Globus pallidus (tissue), 1 donor: Measurements from ENCODE around the gene BCL2L13.
A peak's percentile ranks its signal among the peaks of the same experiment; 100 is the strongest.

Experiments used
- DNase-seq: peaks from one replicate; pipeline ENCODE4 v3.0.0-alpha.2; 2015; ENCODE audit warnings: low spot score

The BCL2L13 gene, protein sequence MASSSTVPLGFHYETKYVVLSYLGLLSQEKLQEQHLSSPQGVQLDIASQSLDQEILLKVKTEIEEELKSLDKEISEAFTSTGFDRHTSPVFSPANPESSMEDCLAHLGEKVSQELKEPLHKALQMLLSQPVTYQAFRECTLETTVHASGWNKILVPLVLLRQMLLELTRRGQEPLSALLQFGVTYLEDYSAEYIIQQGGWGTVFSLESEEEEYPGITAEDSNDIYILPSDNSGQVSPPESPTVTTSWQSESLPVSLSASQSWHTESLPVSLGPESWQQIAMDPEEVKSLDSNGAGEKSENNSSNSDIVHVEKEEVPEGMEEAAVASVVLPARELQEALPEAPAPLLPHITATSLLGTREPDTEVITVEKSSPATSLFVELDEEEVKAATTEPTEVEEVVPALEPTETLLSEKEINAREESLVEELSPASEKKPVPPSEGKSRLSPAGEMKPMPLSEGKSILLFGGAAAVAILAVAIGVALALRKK

DNA sequence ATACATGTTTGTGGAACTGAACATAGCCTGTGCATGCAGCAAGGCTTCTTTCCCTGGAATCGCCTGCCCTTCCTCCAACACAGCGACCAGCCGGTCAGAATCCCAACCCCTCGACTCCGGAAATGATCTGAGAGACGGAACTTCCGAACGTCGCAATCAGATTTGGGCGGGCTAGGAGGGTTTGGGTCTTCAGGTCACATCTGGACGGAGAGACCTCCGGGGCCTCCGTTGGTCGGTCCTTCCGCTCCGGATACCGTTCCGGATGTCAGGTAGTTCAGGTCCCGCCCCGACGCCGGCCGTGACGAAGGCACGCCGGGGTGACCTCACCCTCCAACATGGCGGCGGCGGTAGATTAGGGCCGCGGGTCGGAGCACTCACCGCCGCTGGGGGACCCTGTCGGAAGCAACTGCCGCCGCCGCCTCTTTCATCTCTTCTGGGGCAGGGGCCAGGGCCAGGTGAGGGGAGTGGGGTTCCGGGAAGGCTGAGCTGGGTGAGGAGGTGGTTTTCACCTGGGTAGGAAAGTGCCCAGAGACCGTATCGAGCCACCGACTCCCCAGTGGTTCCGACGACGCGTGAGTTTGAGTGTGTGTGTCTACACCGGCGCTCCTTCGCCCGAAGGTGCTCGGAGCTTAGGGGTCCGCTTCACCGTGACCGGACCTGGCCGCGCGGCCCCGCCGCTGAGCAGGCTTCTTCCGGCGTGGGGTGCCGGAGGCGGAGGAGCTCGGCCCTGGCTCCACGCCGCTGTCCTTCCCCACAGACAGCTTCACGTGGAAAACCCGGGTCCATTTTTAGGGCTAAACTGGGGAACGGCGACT is at the start of gene BCL2L13:
BCL2L13 (plus strand) TSS at position 326 of the 815 bp plus-strand sequence. CDS start 16,955 bp downstream, outside the sequence.
- peak; percentile 86 for DNase-seq

DNA sequence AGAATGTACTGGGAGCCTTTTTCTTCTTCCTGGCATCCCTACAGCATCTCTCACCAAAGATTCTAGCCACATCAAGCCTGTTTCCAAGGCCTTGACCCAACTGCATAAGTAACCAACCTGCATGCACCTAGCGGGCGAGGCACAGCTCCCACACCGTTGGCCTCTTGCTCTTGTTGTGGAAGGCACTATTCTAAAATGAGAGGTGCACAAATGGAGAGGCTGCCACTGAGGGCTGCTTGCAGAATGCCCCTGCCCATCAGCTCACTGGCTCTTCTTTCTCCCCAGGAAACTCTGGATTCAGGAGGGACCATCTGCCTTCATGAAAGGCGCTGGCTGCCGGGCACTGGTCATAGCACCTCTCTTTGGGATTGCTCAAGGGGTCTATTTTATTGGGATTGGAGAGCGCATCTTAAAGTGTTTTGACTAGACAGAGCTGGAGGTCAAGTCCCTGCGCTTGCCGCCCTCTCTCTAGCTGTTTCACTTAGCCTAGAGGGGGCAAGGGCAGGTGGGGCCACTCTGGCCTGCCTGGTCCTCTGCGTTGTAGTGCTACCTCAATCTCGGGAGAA is 48.7 kb upstream of the BCL2L13 start:
- no peak for DNase-seq

DNA sequence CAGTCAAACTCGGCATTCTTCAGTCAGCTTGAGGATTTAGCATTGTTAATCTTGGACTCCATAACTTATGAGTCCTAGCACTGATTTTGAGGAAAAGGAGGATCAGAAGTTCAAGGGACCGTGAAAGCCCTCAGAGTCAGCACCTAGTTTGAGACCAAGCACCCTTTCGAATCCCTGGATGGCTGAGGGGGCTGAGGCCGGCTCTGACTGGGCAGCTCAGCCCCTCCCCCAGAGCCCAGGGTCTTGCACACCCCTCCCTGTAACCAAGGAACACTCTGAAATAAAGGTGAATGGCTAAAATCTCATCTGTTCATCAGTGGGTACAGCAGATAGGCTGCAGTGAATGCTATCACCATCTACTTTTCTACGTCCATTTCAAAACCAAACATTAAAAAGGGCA is 48.0 kb upstream of the BCL2L13 start:
- DNase-seq = no peak

DNA sequence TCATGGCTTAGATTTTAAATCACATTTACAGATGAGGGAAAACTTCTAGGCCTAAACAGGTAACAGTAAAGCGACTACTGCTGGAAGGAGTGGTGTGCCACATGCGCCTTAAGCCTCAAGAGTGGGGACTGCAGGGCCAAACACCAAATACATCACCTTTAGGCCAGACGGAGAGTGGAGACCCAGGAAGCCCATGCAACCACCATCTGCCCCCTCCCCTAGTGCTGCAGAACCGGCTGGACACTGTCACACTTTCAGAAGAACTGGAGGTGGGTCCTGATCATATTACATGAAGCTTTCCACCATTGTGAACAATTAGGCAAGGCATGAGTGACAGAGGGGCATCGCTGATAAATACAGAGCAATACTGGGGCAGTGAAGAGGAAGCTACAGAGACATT is 46.4 kb upstream of the BCL2L13 start:
- DNase-seq = no peak

DNA sequence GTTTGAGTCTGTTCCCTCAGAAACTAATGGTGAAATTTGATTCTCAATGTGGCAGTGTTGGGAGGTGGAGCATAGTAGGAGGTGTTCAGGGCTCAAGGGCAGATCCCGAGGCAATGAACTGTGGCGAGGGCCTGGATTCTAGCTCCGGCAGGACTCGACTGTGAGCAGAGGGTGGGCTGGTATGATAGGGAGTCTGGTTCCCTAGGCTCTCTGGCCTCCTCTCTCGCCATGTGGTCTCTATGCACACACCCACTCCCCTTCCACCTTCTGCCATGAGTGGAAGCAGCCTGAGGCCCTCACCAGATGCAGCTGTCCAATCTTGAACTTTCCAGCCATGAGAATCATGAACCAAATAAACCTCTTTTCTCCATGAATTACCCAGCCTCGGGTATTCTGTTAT is 42.3 kb upstream of the BCL2L13 start:
- DNase-seq = no peak

DNA sequence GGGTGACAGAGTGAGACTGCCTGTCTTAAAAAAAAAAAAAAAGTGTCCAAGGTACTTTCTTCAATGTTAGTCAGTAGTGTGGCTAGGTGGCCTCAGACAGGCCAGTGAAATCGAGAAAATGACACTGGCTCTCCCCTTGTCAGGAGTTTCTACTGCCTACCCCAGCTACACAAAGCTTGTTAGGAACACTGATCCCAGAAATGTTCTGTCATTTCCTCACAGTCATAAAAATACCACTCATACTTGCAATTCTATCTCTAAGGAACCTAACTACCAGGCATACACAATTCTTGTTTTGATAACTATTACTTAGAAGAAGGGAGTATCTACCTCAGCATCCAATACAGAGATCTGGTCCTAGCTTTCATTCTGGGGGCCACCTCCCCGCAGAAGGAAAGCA is 41.3 kb upstream of the BCL2L13 start:
- DNase-seq = no peak

DNA sequence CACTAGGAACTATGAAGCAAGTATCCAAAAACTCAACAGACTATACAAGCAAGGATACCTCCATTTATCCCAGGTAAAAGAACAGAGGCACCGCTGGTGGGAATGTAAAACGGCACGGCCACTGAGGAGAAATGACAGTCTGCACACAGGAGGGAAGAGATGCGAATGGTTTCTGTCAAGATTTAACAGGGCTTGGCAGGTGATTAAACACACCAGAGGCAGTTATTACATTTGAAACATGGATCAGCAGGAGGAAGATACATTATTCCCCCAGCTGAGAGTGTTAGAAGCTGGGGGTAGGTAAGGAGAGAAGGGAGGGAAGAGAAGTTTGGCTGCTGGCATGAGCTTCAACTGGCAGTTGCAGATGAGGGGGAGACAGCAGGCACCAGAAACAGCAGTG is 40.2 kb upstream of the BCL2L13 start:
- no peak for DNase-seq

DNA sequence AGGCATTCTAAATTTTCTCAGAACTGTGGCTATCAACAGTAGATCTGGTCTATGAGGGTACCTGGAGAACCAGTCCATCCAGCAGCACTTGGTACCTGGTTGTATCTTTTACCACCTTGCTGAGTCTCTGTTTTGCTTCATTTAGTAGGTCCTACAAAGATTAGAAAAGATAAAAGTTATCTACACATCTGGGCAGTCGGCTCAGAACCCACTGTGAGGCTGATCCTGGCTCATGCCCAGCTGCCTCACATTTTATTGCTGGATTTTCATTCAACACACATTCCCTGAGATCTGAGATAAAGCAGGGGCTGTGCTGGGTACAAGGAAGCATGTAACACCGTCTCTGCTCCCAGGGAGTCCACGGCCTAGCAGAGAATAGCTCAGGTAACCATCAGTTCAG is 37.5 kb upstream of the BCL2L13 start:
- no peak for DNase-seq

DNA sequence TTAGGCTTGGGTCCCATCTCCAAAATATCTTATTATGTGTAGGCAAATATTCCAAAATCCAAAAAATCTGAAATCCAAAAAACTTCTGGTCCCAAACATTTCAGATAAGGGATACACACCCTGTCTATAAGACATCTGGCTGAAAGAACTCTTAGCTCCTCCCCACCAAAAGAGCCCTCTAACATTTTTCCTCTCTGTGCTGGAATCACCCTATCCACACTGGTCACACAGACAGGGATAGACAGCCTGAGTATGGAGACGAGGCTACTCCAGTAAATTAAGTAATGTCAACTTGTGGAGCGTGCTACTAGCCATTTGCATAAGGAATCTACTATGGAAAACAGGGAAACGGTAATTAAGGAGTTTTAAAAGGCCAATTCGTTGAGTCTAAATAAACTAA is 34.9 kb upstream of the BCL2L13 start:
- DNase-seq = no peak

DNA sequence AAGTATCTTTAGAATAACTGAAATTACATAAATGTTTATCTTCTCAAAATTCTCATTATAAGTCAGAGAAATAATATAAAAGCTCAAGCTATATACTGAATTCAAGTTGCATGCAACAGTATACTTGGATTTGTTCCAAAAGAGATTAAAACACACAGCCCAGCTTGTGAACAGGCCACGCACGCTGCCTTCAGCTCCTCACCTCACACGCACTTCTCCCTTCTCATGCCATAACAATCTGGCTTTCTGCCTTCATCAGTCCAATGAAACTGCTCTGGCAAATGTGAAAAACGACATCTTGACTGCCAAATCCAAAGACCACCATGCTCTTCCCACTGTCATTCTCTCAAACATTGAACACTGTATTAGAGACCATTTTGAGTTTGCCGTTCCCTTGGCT is 32.1 kb upstream of the BCL2L13 start:
- no peak for DNase-seq

DNA sequence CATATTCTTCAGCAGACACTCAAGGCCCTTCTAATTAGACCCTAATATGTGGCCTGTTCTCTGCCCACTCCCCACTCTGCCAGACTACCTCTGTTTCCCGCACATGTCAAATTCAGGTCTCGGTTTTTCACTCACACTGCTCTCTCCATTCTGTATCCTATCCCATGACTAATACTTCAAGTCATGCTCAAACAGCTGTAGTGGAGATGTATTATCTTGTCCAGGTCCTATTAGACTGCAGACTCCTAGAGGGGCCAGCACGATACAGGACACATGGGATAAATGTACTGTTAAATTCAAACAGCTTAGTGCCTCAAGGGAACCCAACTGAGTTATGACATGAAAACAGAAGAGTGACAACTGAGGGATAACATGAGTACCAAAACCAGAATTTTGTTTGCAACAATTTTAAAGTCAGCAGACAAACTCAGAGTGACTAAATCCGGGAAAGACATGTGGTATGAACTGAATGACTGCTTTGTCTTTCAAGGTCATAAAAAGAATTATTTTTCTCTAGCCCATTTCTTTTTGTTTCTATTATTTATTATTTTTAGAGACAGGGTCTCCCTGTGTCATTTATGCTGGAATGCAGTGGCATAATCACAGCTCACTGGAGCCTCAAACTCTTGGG is 30.6 kb upstream of the BCL2L13 start:
- no peak for DNase-seq

DNA sequence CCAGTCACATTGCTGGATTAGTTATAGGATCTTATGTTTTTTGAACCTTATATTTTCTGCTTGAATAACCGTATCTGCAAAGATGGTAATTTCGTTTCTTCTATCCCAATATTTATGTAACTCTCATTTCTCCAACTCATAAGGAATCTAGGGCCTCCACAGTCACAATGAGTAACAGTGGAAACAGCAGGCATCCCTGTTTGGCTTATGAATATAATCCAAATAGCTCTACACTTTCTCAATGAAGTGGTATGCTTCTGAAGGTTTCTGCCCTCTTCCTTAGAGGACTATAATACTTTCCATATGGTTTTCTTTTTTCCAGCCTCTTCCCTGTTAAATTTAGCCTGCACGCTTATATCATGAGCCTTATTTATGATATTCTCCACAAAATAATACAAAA is 26.5 kb upstream of the BCL2L13 start:
- no peak for DNase-seq

DNA sequence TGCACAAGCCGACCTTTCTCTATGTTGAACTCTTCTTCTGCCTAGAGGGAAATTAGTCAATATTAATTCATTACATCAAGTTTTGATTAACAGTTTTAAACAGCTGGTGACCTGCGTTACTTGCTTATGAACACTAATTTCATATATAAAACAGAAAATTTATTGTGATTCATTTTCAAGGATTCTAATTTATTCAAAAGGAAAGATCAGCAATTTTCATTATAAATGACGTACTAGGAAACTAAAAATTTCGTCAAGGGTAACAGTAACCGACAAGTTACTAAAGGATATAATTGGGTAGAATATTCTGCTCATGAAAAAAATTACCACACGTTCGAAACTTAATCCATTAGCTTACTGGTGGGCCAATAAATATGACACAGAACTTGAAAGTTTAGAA is 25.3 kb upstream of the BCL2L13 start:
- DNase-seq = no peak

DNA sequence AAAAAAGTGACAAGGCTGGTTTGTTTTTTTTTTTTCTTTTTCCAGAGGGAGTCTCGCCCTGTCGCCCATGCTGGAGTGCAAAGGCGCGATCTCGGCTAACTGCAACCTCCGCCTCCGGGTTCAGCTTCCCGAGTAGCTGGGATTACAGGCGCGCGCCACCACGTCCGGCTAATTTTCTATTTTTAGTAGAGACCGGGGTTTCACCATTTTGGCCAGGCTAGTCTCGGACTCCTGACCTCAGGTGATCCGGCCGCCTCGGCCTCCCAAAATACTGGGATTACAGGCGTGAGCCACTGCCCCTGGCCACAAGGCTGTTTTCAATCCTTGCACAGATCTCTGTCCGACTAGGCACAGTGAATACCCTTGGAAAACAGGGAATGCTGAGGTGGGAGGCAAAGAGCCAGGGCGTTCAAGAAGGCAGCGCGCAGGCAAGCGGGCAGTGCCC is 10.6 kb upstream of the BCL2L13 start:
- DNase-seq = no peak

DNA sequence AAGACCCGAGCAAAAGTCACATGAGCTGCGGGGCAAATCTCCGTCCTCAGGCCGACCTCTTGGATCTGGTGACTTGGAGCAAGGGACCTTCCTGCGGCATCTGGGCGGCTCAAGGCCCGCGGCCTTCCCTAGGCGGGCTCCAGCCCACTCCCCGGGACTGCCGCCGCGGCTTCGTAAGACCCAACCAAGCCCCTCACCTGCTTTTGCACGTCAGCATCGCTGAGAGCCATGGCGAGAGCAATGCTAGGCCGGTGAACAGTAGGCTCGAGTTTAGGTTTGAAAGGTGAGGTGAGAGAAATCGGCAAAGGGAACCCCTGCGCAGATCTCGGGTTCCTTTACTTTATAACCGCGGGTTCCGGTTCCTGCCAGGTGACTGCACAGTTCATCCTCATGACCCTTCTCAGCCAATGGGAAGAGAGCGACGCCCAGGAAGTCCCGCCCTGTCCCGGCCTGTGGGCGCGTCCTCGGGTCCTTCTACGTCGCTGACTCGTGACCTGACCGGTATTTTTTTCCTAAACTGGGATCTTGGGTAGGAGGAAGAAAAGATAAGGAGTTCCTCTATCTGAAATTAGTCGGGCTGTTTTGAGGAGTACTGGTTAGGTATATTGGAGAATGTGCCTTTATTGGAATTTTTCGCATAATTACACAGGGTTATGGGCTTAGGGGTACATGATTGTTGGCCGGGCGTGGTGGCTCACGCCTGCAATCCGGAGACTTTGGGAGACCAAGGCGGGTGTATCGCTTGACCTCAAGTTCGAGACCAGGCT is 10.0 kb upstream of the BCL2L13 start, which contains the start of gene ATP6V1E1:
ATP6V1E1 (minus strand) TSS at position 344 of the 767 bp plus-strand sequence; CDS start at position 230, 114 bp downstream.
- peak; percentile 96 for DNase-seq

DNA sequence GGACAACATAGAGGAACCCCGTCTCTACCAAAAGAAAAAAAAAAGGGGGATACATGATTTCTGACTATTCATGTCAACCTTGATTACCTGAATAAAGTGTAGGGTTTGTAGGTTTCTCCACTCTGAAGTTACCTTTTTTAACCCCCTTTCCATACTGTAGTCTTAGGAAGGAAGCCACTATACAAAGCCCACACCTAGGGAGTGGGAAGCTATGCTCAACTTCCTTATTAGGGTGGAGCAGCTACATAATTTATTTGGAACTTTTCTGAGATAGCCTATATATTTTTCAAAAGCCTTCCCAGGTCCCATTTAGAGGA is 9.4 kb upstream of the BCL2L13 start:
- DNase-seq = no peak

DNA sequence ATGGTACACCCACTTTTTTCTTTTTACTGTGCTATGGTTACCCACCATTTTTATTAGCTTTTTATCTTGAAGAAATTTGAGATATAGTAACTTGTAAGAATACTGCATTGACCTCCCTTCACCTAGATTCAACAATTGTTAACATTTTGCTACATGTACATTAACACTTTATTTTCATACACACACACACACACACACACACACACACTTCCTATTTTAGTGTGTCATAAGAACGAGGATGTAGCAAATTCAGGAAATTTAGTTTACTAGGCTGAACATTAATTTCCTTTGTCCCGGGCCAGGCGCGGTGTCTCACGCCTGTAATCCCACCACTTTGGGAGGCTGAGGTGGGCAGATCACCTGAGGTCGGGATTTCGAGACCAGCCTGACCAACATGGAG is 8.9 kb upstream of the BCL2L13 start:
- DNase-seq = no peak

DNA sequence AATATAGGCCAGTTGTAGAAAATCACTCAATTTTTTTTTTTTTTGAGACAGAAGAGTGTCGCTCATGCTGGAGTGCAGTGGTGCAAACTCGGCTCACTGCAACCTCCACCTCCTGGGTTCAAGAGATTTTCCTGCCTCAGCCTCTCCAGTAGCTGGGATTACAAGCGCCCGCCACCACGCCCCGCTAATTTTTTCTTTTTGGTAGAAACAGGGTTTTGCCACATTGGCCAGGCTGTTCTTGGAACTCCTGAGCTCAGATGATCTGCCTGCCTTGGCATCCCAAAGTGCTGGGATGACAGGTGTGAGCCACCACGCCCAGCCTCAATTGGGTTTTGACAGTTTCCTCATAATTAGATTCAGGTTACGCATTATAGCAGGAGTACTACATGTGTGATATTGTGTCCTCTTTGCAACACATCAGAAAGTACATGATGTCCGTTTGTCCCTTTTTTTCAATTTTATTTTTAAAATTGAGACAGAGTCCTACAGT is 7.4 kb upstream of the BCL2L13 start:
- DNase-seq = no peak

DNA sequence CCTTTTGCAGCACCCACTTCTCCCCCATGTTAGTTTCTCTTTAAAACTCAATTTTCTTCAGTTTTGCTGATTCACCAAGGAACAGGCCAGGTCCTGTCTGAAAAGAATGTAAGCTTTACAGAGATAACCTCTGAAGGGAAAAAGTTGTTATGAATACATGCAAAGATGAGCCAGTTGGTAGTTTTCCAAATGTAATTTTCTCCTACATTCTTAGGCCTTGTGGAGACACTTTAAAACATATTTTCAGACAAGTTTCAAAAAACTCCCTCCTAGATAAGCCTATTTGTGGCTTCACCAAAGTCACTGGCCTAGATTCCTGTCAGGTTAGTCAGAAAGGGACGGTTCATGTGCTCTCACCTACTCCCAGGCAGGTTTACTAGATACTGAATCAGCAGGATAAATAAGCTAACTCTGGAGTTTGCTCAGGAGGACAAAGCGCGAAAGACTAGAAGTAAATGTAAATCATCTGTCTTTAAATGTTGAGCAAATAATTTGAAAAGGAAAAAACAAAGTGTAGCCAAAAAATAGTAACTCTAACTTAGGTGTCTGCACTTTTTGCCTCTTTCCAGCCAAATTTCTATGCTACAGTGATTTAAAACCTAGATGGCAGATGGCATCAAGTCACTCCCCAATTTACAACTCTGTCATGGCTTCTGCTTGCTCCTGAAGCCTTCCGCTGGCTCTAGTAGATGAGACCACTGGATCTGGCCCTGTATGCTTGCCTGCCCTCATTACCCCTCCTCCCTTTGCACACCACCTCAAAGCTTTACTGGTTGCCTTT is 5.2 kb upstream of the BCL2L13 start:
- DNase-seq = no peak

DNA sequence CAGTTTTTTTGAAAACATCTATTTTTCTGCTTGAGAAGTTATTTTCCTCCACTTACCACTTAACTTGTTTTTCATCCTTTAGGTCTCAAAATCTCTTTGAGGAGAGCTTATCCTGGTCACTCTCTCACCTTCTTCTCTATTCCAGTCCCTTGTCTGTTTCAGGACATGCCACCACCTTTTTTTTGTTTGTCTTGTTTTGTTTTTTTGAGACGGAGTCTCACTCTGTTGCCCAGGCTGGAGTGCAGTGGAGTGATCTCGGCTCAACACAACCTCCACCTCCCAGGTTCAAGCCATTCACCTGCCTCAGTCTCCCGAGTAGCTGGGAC is 4.6 kb upstream of the BCL2L13 start:
- no peak for DNase-seq

DNA sequence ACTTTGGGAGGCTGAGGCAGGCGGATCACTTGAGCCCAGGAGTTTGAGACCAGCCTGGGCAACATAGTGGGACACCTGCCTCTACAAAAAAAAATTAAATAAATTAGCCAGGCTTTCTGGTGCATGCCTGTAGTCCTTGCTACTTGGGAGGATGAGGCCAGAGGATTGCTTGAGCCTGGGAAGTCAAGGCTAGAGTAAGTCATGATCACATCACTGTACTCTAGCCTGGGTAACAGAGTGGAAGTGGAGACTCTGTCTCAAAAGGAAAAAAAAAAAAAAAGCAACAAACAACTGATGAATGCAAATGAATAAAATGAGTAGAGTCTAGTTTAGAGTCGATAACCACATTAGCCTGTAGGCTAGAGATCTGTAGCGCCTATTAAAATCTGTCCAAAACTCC is 3.9 kb upstream of the BCL2L13 start:
- DNase-seq = no peak
